Activated CD4-positive, alpha-beta T cell treated with anti-CD3 and anti-CD28 coated beads for 1 hour (primary cell): ENCODE data around the gene CKS1B.

Experiments used
- DNase-seq: peaks from one replicate; pipeline ENCODE4 v3.0.0-alpha.2; 2020

The CKS1B gene

DNA sequence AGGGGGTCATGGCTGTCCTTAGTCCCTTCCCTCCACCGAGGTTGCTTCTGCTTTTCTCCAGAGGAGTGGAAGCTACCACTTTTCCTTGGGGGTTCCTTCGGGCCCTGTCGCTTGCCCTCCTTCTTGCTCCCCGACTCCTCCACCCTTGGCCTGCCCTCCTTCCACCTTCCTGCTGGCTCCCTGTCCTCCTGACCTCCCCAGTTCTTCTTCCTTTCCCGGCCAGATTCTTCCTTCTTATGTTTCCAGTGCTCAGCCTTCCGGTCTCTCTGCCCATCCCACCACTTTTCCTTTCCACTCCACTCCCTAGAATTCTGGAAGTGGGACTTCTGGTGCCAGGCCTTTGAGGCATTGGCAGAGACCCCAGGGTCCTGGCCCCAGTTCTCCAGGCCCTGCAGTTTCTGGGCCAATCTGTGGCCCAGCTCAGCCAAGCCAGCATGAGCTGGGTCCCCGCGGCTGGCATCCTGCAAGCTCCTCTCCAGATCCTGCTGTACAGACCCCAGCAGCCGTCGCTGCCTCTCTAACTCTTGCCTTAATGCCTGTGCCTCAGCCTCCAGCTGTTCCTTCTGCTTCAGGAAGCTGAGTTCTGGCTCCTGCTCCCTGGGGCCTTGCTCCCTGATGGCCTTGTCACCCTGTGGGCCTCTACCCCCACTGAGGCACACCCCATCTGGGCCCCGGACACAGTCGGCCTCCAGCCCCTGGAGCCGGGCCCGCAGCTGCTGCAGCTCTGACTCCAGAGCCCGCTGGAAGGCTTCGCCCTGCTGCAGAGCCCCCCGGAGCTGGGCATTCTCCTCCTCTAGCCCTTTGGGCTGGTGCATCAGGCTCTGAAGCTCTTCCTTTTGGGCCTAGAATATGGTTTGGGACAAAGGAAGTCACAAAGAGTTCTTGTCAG is 28.3 kb upstream of the CKS1B start:
- no peak for DNase-seq

DNA sequence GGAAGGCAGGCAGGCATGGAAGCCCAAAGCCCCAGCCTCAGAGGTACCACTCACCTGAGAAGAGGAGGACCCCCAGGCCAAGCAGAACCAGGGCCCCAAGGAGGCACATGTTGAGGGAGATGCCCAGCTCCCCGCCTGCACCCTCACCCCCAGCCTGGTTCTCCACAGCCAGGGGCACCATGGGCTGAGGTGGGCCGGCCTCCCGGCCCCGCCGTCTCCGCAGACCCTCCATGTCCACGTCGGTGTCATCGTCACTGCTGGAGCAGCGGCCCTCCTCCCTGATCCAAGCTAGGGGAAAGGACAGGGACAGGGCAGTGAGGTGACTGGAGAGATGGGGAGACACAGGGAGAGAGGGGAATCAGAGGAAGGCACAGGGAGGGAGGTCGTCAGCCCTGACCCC is 26.4 kb upstream of the CKS1B start:
- no peak for DNase-seq

DNA sequence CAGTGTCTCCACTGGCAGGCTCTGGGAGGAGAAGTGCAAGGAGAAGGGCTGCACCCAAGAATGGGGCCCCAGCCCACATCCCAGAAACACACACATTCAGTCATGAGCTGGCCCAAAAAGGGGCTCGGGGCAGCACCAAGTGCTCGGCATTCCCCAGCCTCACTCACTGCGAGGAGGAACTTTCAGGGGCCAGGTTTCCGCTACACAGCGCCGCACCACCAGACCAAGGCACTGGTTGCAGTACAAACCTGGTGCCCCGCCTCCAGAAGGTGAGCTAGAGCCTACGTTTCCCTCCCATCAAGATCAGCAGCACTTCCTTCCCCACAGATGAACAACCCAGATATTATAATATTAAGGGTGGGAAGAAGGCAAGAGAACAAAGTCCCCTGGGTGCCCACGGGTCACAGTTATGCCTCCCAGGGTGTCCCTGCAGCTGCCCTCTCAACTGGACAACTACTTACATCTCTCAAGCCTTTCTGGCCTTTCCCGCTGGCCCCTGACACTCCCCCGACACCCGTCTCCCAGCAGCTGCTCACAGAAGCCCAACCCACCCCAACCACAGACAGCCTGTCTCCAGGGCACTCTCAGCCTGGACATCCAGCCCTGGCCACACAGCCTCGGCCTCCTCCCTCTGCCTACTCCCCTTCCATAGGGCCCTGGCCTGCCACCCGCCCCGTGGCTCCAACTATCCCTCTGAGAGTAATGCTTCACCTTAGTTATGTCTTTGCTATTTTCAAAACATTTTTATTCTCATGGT is 22.4 kb upstream of the CKS1B start:
- no peak for DNase-seq

DNA sequence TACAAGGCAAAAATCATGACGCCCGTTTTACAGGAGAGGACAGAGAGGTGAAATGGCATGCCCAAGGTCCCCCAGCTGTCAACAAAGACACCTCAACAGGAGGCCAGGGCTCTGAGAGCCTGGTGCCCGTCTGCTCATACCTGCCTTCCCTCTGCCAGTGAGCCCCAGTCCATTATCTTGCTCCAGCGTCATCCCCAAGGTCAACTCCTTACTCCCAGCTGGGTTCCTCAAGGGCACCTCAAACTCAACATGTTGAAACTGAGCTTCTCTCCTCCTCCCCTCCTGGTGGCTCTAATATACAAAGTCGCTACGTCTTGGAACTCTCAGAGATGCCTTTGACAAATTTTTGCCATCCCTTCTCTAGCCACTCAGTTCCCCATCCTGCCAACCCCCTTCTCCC is 21.8 kb upstream of the CKS1B start:
- DNase-seq, result no peak

DNA sequence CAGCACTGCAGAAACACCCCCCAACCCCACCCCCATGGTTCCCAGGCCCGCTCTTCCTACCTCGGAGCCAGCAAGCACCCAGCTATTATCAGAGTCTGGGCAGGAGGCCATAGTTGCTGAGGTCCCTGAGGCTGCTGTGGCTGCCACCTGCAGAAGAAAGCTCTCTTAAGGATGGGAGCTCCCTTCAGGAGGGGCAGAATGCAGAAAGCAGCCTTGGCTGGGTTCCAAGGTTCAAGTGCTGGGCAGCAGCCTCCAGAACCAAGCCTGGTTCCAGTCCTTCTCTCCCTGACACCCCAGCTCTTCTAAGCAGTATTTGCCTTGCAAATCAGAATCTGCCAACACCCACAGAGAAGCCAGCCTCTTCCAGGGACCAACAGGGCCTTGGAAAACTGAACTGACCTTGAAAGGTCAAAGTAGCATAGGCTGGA is 20.9 kb upstream of the CKS1B start:
- DNase-seq, result no peak

DNA sequence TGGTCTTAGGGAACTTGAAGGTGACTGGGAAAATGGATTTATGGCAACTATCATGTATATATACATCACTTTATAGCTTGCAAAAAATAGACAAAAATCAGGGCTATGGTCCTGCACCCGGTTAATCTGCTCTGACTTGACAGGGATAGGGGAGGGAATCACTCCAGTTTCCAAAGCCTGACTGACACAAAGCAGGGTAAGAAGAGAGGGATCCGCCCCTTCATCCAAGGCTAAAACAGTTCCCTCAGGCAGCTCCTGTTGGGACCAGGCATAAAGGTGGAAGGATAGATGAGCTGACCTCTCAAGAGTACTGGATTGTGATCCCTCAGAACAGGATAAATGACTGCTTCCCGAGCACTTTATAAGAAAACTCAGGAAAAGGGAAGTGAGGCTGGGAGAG is 19.9 kb upstream of the CKS1B start:
- DNase-seq, result no peak

DNA sequence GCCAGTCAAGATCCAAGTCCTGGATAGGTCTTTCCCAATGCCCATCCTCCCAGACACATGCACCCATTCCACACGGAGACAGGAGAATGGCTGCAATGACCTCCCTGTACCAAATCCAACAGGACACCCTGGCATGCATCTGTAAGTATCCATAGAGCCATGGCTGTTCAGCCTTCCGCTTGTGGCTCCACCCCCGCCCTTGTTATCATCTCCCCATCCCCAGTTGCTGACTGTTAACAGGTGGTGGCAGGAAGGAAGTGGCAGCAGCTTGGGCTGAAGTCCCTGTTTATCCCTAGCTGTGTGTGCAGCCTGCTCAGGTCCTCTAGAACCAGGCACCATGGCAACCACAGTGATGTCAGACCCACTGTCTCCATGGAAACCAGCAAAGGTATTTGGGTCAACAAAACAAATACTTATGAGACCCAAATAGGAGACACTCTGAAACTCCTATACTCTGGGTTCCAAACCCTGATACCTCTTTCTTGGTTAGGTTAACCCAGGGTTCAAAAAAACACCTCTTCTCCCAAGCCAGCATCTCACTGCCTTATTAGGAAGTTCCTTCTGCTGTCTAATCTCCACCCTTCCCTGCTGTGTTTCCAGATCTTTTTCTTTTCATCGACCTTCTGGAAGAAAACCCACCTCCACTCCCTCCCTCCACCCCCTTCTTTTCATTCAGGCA is 19.3 kb upstream of the CKS1B start:
- DNase-seq, result peak; percentile 85

DNA sequence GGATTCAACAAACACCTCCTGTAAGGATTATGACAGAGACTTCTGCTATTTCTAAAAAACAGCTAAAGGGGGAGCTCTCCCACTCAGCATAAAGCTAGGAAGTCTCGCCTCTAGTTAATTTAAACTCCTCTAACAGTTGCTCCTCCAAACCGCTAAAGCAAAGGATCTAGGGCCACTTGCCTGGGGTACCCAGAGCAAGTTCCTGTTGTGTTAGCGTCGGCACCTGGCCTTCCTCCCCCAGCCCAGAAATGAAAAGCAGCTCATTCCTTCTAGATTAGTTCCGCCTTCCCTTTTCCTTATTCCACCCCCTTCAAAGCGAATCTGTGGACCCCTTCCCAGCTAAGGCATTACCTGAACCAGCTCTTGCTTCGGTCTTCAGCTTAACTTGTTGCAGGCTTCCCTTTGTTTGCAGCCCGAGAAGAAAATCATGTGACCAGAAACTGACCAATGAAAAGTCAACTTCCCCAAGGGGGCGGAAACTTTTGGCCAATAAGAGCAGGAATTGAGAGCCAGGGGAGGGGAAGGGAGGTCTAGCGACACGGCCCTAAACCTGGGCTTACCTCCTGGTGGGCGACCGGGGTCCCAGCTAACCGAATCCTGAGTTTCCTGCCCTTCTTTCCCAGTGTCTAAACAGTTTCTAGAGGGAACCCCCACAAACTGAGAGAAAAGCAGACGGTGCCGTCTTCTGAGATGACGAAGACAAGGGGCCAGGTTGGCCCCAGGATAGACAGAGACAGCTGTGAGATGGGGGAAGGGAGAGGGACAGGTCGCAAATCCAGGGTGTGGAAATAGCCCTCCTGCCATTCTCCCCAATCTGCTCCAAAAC is 18.6 kb upstream of the CKS1B start, which contains the start of gene PBXIP1:
PBXIP1 (minus strand) TSS at position 382 of the 826 bp plus-strand sequence. CDS start 2,378 bp downstream, outside the sequence.
- peak; percentile 67 for DNase-seq

DNA sequence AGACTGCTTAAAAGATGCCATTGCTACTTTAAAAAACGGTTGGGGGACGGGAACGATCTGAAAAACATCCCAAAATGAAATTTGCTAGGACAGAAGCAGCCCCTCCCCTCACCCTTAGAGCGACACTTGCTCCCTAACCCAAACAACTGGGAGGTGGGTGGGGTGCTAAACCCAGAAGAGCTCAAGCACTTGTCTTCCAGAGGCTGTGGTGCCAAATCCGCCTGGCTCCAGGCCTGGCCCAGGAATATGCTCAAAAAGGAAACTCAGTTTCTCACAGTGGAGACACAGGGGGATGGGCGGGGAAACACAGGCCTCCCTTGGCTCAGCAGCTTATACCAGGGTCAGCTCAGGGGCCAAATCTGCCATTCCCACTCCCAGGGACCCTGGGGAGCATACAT is 17.9 kb upstream of the CKS1B start:
- DNase-seq, result no peak

DNA sequence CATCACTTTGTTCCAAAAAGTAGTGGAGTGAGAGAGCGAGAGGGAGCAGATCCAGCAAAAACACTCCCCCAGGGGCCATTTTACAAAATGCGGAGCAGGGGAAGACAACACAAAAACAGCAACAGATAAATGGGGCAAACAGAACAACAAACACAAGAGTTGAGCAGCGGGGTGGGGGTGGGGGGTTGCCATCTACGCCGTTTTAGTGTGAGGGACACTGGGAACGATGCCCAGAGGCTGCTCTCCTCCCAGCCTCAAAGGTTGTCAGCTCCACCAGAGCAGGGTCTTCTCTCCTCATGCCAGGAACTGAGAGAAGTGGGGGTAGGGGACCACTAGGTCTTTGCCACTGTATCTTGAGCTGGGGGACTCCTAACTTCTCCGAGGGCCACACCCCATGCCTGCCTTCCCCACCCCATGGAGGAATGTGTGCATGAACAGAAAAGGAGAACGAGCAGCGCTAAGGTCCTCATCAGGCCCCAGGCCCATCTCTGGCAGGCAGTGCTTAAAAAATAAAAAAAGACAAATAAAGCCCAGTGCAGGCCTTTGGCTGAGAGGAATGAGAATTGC is 17.3 kb upstream of the CKS1B start:
- DNase-seq, result no peak

DNA sequence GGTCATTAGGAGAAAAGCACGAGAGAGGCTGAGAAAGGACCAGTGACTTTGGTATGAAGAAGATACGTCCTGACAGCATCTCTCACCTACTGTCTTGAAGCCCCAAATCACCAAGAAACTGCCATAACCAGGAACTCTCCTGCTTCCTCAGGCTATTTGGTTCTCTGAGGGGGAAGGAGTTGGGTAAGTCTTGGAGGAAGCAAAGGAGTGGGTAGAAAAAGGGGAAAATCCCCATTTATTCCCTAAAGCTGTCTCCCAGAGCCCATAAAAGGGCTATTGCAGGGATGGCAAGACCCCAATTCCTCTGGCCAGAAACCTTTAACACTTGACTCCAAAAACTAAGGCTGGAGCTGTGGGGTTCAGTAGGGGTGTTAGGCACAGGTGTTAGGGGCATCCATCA is 16.4 kb upstream of the CKS1B start:
- no peak for DNase-seq

DNA sequence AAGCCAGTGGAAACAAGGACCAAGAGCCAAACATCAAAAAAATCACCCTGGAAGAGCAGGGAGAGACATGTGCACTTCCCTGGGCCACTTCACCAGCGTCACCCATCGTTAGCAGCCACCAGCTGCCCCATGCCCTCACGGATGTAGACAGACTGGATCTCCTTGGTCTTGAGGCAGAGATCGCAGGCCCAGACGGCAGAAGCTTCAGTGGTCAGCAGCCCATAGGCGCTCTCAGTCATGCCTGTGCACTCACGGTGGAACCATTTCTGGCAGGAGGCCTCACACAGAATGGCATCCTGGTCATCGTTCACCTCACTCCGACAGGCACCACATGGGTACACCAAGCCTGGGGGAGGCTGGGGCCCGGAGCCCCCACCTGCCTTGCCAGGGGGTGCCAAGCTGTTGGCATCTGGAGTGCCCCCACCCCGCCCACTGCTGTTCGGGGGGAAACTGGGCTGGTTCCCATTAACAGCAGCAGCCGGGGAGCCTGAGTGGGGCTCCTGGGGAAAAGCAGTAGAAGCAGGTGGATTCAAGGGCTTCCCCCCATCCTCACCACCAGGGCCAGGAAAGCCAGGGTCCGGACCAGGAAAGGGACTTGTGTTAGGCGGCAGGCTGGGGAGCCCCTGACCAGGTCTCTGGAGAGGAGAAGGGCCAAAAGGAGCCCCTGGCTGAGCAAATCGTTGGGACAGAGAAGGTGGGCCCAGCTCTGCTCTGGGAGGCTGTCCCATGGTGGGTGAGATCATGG is 15.6 kb upstream of the CKS1B start:
- DNase-seq, result no peak

DNA sequence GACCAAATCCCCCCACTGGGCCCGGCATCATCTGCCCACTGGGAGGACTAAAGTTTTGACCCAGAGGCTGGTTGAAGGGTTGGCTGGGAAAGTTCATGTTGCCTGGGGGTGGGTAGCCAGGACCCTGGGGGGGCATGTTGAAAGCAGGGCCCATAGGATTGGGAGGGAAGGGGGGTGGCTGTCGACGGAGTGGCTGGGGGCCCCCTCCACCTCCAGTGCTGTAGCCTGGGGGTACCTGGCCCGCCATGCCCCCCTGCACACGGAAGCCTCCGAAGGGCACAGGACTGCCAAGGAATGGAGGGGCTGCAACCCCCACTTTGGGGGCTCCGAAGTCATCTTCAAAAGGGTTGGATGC is 15.1 kb upstream of the CKS1B start:
- no peak for DNase-seq

DNA sequence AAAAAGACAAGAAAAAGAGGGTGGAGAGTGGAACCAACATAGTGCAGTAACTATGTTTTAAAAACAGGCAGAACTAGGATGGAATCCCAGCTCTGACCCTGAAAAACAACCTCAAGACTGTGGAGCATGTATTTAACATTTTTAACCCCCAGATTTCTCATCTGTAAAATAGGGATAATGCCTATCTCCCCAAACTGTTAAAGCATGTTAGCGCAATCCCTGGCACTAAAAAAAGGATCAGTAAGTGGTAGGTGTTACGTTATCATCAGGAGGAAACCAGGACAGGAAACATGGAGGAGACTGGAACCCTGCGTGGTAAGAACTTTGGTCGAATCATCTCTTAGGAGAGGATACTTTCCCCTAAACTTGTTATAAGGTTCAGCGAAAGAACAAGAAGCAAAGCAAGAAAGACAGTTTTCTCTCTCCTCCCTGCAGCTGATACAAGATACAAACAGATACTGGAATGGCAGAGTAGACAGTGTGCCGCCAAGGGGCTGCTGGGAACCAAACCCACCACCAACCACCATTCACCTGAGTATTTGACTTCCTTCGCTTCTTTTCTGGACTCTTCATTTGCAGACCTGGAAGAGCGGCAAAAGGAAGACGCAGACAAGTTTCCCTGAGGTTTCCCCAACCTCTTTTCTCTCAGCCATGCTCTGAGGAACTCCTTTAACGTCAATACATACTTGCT is 13.9 kb upstream of the CKS1B start:
- DNase-seq, result no peak

DNA sequence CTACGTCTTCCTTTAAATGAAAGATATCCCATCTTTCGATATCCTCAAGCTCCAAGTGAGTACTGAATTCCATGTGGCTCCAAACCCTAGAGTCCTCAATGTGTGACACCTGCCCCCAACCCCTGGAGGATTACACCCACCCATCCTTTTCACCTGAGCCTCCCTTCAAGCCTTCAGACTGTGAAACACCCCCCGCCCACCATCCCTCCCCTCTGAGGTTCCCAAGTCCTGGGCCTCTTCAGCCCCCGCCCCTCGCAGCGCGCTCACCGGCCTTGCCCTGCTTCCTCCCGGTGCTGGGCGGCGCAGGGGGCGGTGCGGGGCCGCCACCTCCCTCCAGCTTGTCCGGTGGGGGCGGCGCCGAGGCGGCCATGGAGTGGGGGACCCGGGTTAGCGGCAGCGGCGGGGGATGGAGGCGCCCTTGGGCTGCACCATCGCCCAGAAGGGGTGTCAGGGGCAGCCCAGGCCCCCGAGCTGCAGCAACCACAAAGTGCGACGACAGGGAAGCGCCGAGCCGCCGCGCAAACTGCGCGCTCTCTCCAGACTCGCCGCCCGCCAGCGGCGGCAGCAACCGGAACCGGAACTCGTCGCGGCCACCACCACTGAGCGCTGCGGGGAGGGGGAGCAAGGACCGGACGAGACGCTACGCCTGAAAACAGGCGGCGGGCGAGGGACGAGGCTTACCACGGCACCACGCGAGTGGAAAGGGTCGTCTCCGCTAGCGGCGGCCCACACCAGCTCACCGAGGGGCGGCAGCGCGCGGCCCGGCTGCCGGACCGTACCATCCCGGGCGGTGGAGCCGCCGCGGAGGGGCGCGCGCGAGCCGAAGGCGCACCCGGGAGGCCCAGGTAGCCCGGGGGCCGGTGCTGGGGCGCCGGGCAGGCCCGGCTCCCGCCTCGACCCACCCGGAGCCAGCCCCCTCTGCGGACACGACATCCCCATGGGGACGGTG is 13.0 kb upstream of the CKS1B start, which contains the start of gene PYGO2:
PYGO2 (minus strand) TSS at position 576 of the 949 bp plus-strand sequence; CDS start at position 370, 206 bp downstream.
- DNase-seq, result peak; percentile 67

DNA sequence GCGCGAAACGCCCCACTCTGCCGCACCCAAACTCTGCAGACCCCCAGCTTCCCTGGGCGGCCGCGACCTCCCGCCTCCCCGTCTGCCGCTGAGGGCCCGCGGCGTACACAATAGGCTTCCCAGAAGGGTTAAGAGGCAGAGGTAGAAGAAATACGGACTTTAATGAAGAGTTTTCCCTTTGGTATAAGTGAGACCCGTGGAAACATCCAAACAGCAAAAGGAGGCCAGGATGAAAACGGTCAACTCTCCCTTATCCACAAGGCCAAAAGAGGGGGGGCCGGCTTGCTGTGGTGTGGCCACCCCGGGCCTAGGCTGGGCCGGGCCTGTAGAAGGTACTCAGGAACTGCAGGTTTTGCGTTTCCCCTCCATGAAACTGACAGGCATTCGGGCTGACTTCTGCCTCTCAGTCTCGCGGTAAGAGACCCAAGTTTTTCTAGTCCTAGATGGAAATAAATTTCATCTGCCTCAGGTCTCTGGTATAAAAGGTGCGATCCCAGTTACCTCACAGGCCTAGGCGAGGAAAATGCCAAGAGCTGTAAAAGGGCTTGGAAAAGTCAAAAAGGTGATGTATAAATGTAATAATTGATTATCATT is 12.2 kb upstream of the CKS1B start:
- no peak for DNase-seq

DNA sequence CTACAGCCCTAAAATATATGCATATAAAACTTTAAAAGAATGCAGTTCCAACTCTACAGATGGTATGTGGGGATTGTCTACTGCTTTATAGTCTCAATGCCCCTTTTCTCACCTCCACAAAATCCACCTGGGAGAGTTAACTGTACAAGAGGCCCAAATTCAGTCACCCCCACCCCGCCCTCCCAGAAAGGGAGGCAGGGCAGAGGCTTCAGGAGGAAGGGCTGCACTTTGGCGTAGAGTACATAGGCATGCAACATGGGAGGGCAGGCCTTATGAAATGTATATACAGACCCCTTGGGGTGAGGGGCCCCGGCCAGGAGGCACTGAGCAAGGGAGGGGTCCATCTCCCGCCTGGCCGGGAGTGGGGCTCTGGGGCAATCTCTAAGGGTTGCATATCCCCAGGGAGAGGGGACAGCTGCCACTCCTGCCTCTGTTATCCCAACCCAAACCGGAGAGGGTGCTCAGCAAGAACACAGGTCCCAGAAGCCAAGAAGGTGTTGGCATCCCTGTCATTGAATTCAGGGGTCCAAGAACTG is 11.6 kb upstream of the CKS1B start:
- DNase-seq, result no peak

DNA sequence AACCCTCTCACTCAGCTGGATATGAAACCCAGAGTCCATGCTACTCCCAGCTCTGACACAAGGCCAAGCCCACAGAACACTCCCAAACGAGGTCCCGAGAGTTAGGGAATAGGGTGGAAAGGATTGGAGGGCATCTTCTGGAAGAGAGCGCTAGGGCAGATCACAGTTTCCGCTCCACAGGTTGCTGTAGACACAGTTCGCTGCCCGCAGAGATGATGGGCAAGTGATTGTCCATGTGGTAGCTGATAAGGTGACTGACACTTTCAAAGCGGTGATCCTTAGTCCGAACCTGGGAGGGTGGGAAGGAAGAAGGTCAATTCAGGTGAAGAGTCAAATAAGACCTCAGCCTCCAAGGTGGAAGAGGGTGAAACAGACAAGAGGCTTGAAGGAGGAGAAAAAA is 10.8 kb upstream of the CKS1B start:
- DNase-seq, result no peak

DNA sequence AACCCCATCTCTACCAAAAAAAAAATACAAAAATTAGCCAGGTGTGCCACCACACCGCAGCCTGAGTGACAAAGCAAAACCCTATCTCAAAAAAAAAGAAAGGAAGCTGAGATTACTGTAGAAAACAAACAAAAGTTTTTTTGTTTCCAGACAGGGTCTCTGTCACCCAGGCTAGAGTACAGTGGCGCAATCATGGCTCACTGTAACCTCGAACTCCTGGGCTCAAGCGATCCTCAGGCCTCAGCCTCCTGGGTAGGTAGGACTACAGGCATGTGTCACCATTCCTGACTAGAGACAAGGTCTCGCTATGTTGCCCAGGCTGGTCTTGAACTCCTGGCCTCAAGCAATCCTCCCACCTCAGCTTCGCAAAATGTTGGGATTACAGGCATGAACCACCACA is 10.1 kb upstream of the CKS1B start:
- DNase-seq, result no peak
